ENCODE measurements around the gene PDE2A.

Gene PDE2A

GRCh38 chr11:72670041-72670440 is 4.2 kb downstream of the PDE2A start:
- Histone ChIP-seq H3K27ac (ENCODE audit: low read length) (no peak overlapping the region), H3K27me3 (ENCODE audit: low read depth, low read length) (peaks cover 42% of the 10 kb centered on the region), H3K9ac (ENCODE audit: low read length) (no peak overlapping the region), H3K4me3 (ENCODE audit: low read length) (no peak overlapping the region), H3K36me3 (replicated peaks; ENCODE audit: low read depth, low read length) (peaks cover 2% of the 10 kb centered on the region), H4K20me1 (ENCODE audit: insufficient read depth, low read length) (no peaks in the 10 kb centered on the region), H3K79me2 (ENCODE audit: low read length) (no peaks in the 10 kb centered on the region), H3K9me3 (ENCODE audit: insufficient read depth, low read length) (peaks cover 7% of the 10 kb centered on the region), H2AFZ (ENCODE audit: low read depth, low read length) (no peak overlapping the region), H3K4me1 (ENCODE audit: low read length) (0 out of 2 replicates have a peak, but pooled peaks cover 2% of the 10 kb centered on the region), H3K4me2 (ENCODE audit: low read length) (no peak overlapping the region)
- TF ChIP-seq CTCF (IDR thresholded peaks at IDR 0.05; ENCODE audit: low read depth, low read length) = no peak
- no peak for TF ChIP-seq EZH2phosphoT487 (IDR thresholded peaks at IDR 0.05; ENCODE audit: low read depth)

- peaks cover 2% of the 10 kb centered on the region for H3K36me3 ChIP-seq (replicated peaks; ENCODE audit: low read depth, low read length)
- H3K27ac ChIP-seq (ENCODE audit: low read length) = no peak overlapping the region
- peaks cover 7% of the 10 kb centered on the region for H3K9me3 ChIP-seq (ENCODE audit: insufficient read depth, low read length)
- H3K4me1 ChIP-seq (ENCODE audit: low read length) = 0 out of 2 replicates have a peak, but pooled peaks cover 2% of the 10 kb centered on the region
- no peaks in the 10 kb centered on the region for H4K20me1 ChIP-seq (ENCODE audit: insufficient read depth, low read length)
- H3K9ac ChIP-seq (ENCODE audit: low read length) = no peak overlapping the region
- H2AFZ ChIP-seq (ENCODE audit: low read depth, low read length) = no peak overlapping the region
- H3K79me2 ChIP-seq (ENCODE audit: low read length) = no peaks in the 10 kb centered on the region
- H3K27me3 ChIP-seq (ENCODE audit: low read depth, low read length) = peaks cover 39% of the 10 kb centered on the region
- H3K4me3 ChIP-seq (ENCODE audit: low read length) = no peak overlapping the region
- TF ChIP-seq EZH2phosphoT487 (IDR thresholded peaks at IDR 0.05; ENCODE audit: low read depth) (no peak), CTCF (IDR thresholded peaks at IDR 0.05; ENCODE audit: low read depth, low read length) (no peak)
- H3K4me2 ChIP-seq (ENCODE audit: low read length) = no peak overlapping the region
These were observed 4.7 kb downstream of the PDE2A start for GRCh38 chr11:72669527-72669926.

- no peak overlapping the region for H3K27ac ChIP-seq (ENCODE audit: low read length)
- H3K9me3 ChIP-seq (ENCODE audit: insufficient read depth, low read length) = peaks cover 7% of the 10 kb centered on the region
- H3K4me1 ChIP-seq (ENCODE audit: low read length) = 0 out of 2 replicates have a peak, but pooled peaks cover 2% of the 10 kb centered on the region
- H3K36me3 ChIP-seq (replicated peaks; ENCODE audit: low read depth, low read length) = peaks cover 2% of the 10 kb centered on the region
- peaks cover 39% of the 10 kb centered on the region for H3K27me3 ChIP-seq (ENCODE audit: low read depth, low read length)
- no peak overlapping the region for H3K9ac ChIP-seq (ENCODE audit: low read length)
- no peaks in the 10 kb centered on the region for H3K79me2 ChIP-seq (ENCODE audit: low read length)
- no peak for TF ChIP-seq CTCF (IDR thresholded peaks at IDR 0.05; ENCODE audit: low read depth, low read length)
- no peak for TF ChIP-seq EZH2phosphoT487 (IDR thresholded peaks at IDR 0.05; ENCODE audit: low read depth)
- no peak overlapping the region for H2AFZ ChIP-seq (ENCODE audit: low read depth, low read length)
- H4K20me1 ChIP-seq (ENCODE audit: insufficient read depth, low read length) = no peaks in the 10 kb centered on the region
- H3K4me3 ChIP-seq (ENCODE audit: low read length) = no peak overlapping the region
- H3K4me2 ChIP-seq (ENCODE audit: low read length) = no peak overlapping the region
These were observed 5.4 kb downstream of the PDE2A start for GRCh38 chr11:72668629-72669347.

- 0 out of 2 replicates have a peak, but pooled peaks cover 2% of the 10 kb centered on the region for H3K4me1 ChIP-seq (ENCODE audit: low read length)
- H4K20me1 ChIP-seq (ENCODE audit: insufficient read depth, low read length) = no peaks in the 10 kb centered on the region
- peaks cover 2% of the 10 kb centered on the region for H3K36me3 ChIP-seq (replicated peaks; ENCODE audit: low read depth, low read length)
- H3K27me3 ChIP-seq (ENCODE audit: low read depth, low read length) = peaks cover 52% of the 10 kb centered on the region
- TF ChIP-seq EZH2phosphoT487 (IDR thresholded peaks at IDR 0.05; ENCODE audit: low read depth) (no peak), CTCF (IDR thresholded peaks at IDR 0.05; ENCODE audit: low read depth, low read length) (no peak)
- no peak overlapping the region for H2AFZ ChIP-seq (ENCODE audit: low read depth, low read length)
- H3K9ac ChIP-seq (ENCODE audit: low read length) = no peak overlapping the region
- H3K79me2 ChIP-seq (ENCODE audit: low read length) = no peaks in the 10 kb centered on the region
- no peak overlapping the region for H3K4me3 ChIP-seq (ENCODE audit: low read length)
- H3K4me2 ChIP-seq (ENCODE audit: low read length) = no peak overlapping the region
- peaks cover 7% of the 10 kb centered on the region for H3K9me3 ChIP-seq (ENCODE audit: insufficient read depth, low read length)
- no peak overlapping the region for H3K27ac ChIP-seq (ENCODE audit: low read length)
These were observed 8.2 kb downstream of the PDE2A start for GRCh38 chr11:72665911-72666472.
